H7 (cell line): ENCODE measurements around the gene KRT33B. TPM values are rescaled to one million over a fixed set of nuclear protein-coding genes. Genes with fewer than 3 reads are reported as not detected.

Experiments used
- total RNA-seq: library from RNA; depleted of rRNA; stranded (reverse); fragments of >200 nt; shearing (Covaris generic); gene quantifications from 2 replicates; pipeline ENCODE4 v1.2.3, GENCODE V29; 2014; rRNA removed

Gene KRT33B
- total RNA-seq, 1 experiment from 2014 or later, result not detected

Other genes with a start within 250 kb of the KRT33B start
- not detected in 2 replicates for gene KRTAP4-12, start 245.6 kb downstream of the KRT33B start, total RNA-seq
- gene KRTAP4-6, start 229.3 kb downstream of the KRT33B start, total RNA-seq, result not detected in 2 replicates
- gene KRTAP4-5, start 220.0 kb downstream of the KRT33B start, total RNA-seq, result not detected in 2 replicates
- not detected in 2 replicates for gene KRTAP4-4, start 209.1 kb downstream of the KRT33B start, total RNA-seq
- not detected in 2 replicates for gene KRTAP4-3, start 201.6 kb downstream of the KRT33B start, total RNA-seq
- not detected in 2 replicates for gene KRTAP4-2, start 191.6 kb downstream of the KRT33B start, total RNA-seq
- gene KRTAP4-1, start 184.9 kb downstream of the KRT33B start, total RNA-seq, result 0.38 and 0.70 TPM in 2 replicates
- gene KRTAP9-1, start 179.9 kb downstream of the KRT33B start, total RNA-seq, result not detected in 2 replicates
- not detected in 2 replicates for gene KRTAP9-2, start 143.2 kb downstream of the KRT33B start, total RNA-seq
- gene KRTAP9-3, start 137.4 kb downstream of the KRT33B start, total RNA-seq, result not detected in 2 replicates
- not detected in 2 replicates for gene KRTAP9-8, start 131.8 kb downstream of the KRT33B start, total RNA-seq
- gene KRTAP9-4, start 120.1 kb downstream of the KRT33B start, total RNA-seq, result not detected in 2 replicates
- not detected in 2 replicates for gene KRTAP9-9, start 114.4 kb downstream of the KRT33B start, total RNA-seq
- gene KRTAP9-6, start 104.4 kb downstream of the KRT33B start, total RNA-seq, result not detected in 2 replicates
- not detected in 2 replicates for gene KRTAP9-7, start 94.1 kb downstream of the KRT33B start, total RNA-seq
- gene KRTAP29-1, start 67.0 kb downstream of the KRT33B start, total RNA-seq, result not detected in 2 replicates
- not detected in 2 replicates for gene KRTAP16-1, start 60.5 kb downstream of the KRT33B start, total RNA-seq
- not detected in 2 replicates for gene KRTAP17-1, start 54.1 kb downstream of the KRT33B start, total RNA-seq
- gene KRT33A, start 19.0 kb downstream of the KRT33B start, total RNA-seq, result not detected in 2 replicates
- gene KRT34, start 12.5 kb upstream of the KRT33B start, total RNA-seq, result not detected in 2 replicates
- gene KRT31, start 27.8 kb upstream of the KRT33B start, total RNA-seq, result not detected in 2 replicates
- gene KRT37, start 54.8 kb upstream of the KRT33B start, total RNA-seq, result not detected in 2 replicates
- not detected in 2 replicates for gene KRT38, start 71.2 kb upstream of the KRT33B start, total RNA-seq
- gene KRT32, start 97.6 kb upstream of the KRT33B start, total RNA-seq, result not detected in 2 replicates
- gene KRT35, start 111.3 kb upstream of the KRT33B start, total RNA-seq, result not detected in 2 replicates
- not detected in 2 replicates for gene KRT36, start 120.1 kb upstream of the KRT33B start, total RNA-seq
- gene KRT13, start 135.8 kb upstream of the KRT33B start, total RNA-seq, result not detected in 2 replicates
- gene KRT15, start 149.1 kb upstream of the KRT33B start, total RNA-seq, result 0.52 and 0.59 TPM in 2 replicates
- 44.9 and 116 TPM in 2 replicates for gene KRT19, start 158.5 kb upstream of the KRT33B start, total RNA-seq
- not detected in 2 replicates for gene KRT9, start 202.2 kb upstream of the KRT33B start, total RNA-seq
- not detected in 2 replicates for gene KRT14, start 217.1 kb upstream of the KRT33B start, total RNA-seq
- not detected in 2 replicates for gene KRT16, start 243.0 kb upstream of the KRT33B start, total RNA-seq